WTC11 (cell line): ENCODE measurements around the gene ZNF429. TPM values are rescaled to one million over a fixed set of nuclear protein-coding genes. Genes with fewer than 3 reads are reported as not detected.

ENCODE experiments used
- ATAC-seq: fragments of 200-7000 bp; cut with Tn5 transposase; 2 replicates; pipeline ENCODE4 v1.10.0; 2021; ENCODE audit warnings: mild to moderate bottlenecking, moderate library complexity
- CTCF ChIA-PET: fragments of 300-600 bp; sonication (Branson Sonifier 250); formaldehyde crosslinking; loops from one replicate; lab custom pipeline; 2021; ENCODE audit warnings: antibody characterized with exemption; lab: Charles Lee
- POLR2A ChIA-PET: fragments of 350-600 bp; sonication (Branson Sonifier 250); formaldehyde crosslinking; loops from one replicate; lab custom pipeline; 2021; ENCODE audit warnings: antibody characterized with exemption; lab: Charles Lee
- DNase-seq: peaks from one replicate; pipeline ENCODE4 v3.0.0; 2021; ENCODE audit warnings: low spot score
- H3K27ac Mint-ChIP-seq: 2 replicates; pipeline ENCODE4 v1.8.0; 2021; ENCODE audit warnings: mixed read lengths
- H3K27me3 Mint-ChIP-seq: 2 replicates; pipeline ENCODE4 v1.8.0; 2021; ENCODE audit warnings: low read depth, mild to moderate bottlenecking, moderate library complexity, mixed read lengths
- H3K36me3 Mint-ChIP-seq: 2 replicates; pipeline ENCODE4 v1.8.0; 2021; ENCODE audit warnings: mixed read lengths
- H3K4me1 Mint-ChIP-seq: 2 replicates; pipeline ENCODE4 v1.8.0; 2022; ENCODE audit warnings: mixed read lengths
- H3K4me3 Mint-ChIP-seq: 2 replicates; pipeline ENCODE4 v1.8.0; 2021; ENCODE audit warnings: mild to moderate bottlenecking, moderate library complexity, mixed read lengths
- H3K9me3 Mint-ChIP-seq: 2 replicates; pipeline ENCODE4 v1.8.0; 2021; ENCODE audit warnings: mixed read lengths
- CBFB ChIP-seq: sonication (generic); formaldehyde crosslinking; IDR thresholded peaks from 2 replicates; pipeline ENCODE4 v1.8.1; 2022; ENCODE audit warnings: mild to moderate bottlenecking, low read depth, missing genetic modification reagents
- ESRRA ChIP-seq: sonication (generic); formaldehyde crosslinking; IDR thresholded peaks from 2 replicates; pipeline ENCODE4 v1.8.1; 2022; ENCODE audit warnings: mild to moderate bottlenecking, missing genetic modification reagents, borderline replicate concordance
- FOXK1 ChIP-seq: sonication (generic); formaldehyde crosslinking; IDR thresholded peaks from 2 replicates; pipeline ENCODE4 v1.8.0; 2022; ENCODE audit warnings: mild to moderate bottlenecking, moderate library complexity, missing genetic modification reagents
- HMGA2 ChIP-seq: fragments of 250-450 bp; sonication (Bioruptor Pico); IDR thresholded peaks from 2 replicates; pipeline ENCODE4 v1.4.0; 2021; ENCODE audit warnings: mild to moderate bottlenecking, moderate library complexity
- JAZF1 ChIP-seq: fragments of 250-450 bp; sonication (Bioruptor Pico); IDR thresholded peaks from 2 replicates; pipeline ENCODE4 v1.9.0; 2021; ENCODE audit warnings: moderate library complexity, mild to moderate bottlenecking, inconsistent platforms
- NFATC4 ChIP-seq: fragments of 250-450 bp; sonication (Bioruptor Pico); IDR thresholded peaks from 2 replicates; pipeline ENCODE4 v1.9.0; 2021; ENCODE audit warnings: mild to moderate bottlenecking
- NFYB ChIP-seq: sonication (generic); formaldehyde crosslinking; conservative IDR thresholded peaks from 2 replicates; pipeline ENCODE4 v1.8.0; 2022; ENCODE audit warnings: low read depth, missing genetic modification reagents
- NR3C1 ChIP-seq: sonication (generic); formaldehyde crosslinking; conservative IDR thresholded peaks from 2 replicates; pipeline ENCODE4 v1.8.1; 2023; ENCODE audit warnings: low read depth, mild to moderate bottlenecking, missing genetic modification reagents
- SMAD4 ChIP-seq: sonication (generic); formaldehyde crosslinking; IDR thresholded peaks from 2 replicates; pipeline ENCODE4 v1.8.0; 2022; ENCODE audit warnings: mild to moderate bottlenecking, missing genetic modification reagents
- SOX15 ChIP-seq: fragments of 250-450 bp; sonication (Bioruptor Pico); IDR thresholded peaks from 2 replicates; pipeline ENCODE4 v1.9.0; 2021; ENCODE audit warnings: mild to moderate bottlenecking
- TEAD1 ChIP-seq: sonication (generic); formaldehyde crosslinking; IDR thresholded peaks from 2 replicates; pipeline ENCODE4 v1.8.0; 2022; ENCODE audit warnings: mild to moderate bottlenecking, missing genetic modification reagents
- TP53 ChIP-seq: sonication (generic); formaldehyde crosslinking; IDR thresholded peaks from 2 replicates; pipeline ENCODE4 v1.8.1; 2023; ENCODE audit warnings: mild to moderate bottlenecking, missing genetic modification reagents
- ZNF121 ChIP-seq: sonication (generic); formaldehyde crosslinking; IDR thresholded peaks from 2 replicates; pipeline ENCODE4 v1.8.0; 2023; ENCODE audit warnings: missing genetic modification reagents
- ZNF219 ChIP-seq: sonication (generic); formaldehyde crosslinking; IDR thresholded peaks from 2 replicates; pipeline ENCODE4 v1.8.0; 2023; ENCODE audit warnings: missing genetic modification reagents, mild to moderate bottlenecking, borderline replicate concordance
- ZNF263 ChIP-seq: sonication (generic); formaldehyde crosslinking; IDR thresholded peaks from 2 replicates; pipeline ENCODE4 v1.8.1; 2022; ENCODE audit warnings: low read depth, mild to moderate bottlenecking, moderate library complexity, missing genetic modification reagents
- ZNF423 ChIP-seq: fragments of 250-450 bp; sonication (Bioruptor Pico); IDR thresholded peaks from 2 replicates; pipeline ENCODE4 v2.1.2; 2022; ENCODE audit warnings: mild to moderate bottlenecking, moderate library complexity
- total RNA-seq: library from RNA; stranded (reverse); gene quantifications from 3 replicates; pipeline ENCODE4 v1.2.3, GENCODE V29; 2021
- TF ChIP-seq, protein P1 (sequence below): sonication (generic); formaldehyde crosslinking; IDR thresholded peaks from 2 replicates; pipeline ENCODE4 v1.8.0; 2022; ENCODE audit warnings: mild to moderate bottlenecking, missing genetic modification reagents
- TF ChIP-seq, protein P2 (sequence below): sonication (generic); formaldehyde crosslinking; IDR thresholded peaks from 2 replicates; pipeline ENCODE4 v1.8.0; 2023; ENCODE audit warnings: missing genetic modification reagents, mild to moderate bottlenecking, borderline replicate concordance
- TF ChIP-seq, protein P3 (sequence below): fragments of 250-450 bp; sonication (Bioruptor Pico); IDR thresholded peaks from 2 replicates; pipeline ENCODE4 v2.1.2; 2022; ENCODE audit warnings: mild to moderate bottlenecking, moderate library complexity
- TF ChIP-seq, protein P4 (sequence below): fragments of 250-450 bp; sonication (Bioruptor Pico); IDR thresholded peaks from 2 replicates; pipeline ENCODE4 v1.9.0; 2021; ENCODE audit warnings: mild to moderate bottlenecking

The ZNF429 gene
- total RNA-seq, 1 experiment from 2014 or later = 9.2 TPM

DNA sequence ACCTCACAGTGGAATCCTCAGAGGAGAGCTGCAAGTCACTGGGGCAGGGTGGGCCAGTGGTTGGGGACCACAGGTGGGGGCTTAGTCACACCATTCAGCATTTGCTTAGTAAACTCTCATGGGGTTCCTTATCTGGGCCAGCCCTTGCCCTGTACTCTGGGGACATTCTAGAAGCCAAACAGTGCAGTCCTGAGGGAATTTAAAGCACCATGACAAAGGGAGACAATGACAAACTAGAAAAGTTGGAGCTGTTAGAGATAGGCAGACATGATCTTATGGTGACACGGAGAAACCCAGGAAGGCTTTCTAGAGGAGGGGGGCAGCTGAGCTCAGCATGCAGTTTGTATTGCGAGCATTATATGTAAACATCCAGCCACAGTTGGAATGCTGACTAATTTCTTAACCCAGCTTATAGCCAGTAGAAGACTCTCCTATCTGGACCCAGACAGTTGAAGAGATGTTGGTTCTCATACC, 87.6 kb downstream of the ZNF429 start (continued):
- TF ChIP-seq, protein P1, sequence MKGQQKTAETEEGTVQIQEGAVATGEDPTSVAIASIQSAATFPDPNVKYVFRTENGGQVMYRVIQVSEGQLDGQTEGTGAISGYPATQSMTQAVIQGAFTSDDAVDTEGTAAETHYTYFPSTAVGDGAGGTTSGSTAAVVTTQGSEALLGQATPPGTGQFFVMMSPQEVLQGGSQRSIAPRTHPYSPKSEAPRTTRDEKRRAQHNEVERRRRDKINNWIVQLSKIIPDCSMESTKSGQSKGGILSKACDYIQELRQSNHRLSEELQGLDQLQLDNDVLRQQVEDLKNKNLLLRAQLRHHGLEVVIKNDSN (CRISPR knock-in tag) = no peak
- TF ChIP-seq, protein P2, sequence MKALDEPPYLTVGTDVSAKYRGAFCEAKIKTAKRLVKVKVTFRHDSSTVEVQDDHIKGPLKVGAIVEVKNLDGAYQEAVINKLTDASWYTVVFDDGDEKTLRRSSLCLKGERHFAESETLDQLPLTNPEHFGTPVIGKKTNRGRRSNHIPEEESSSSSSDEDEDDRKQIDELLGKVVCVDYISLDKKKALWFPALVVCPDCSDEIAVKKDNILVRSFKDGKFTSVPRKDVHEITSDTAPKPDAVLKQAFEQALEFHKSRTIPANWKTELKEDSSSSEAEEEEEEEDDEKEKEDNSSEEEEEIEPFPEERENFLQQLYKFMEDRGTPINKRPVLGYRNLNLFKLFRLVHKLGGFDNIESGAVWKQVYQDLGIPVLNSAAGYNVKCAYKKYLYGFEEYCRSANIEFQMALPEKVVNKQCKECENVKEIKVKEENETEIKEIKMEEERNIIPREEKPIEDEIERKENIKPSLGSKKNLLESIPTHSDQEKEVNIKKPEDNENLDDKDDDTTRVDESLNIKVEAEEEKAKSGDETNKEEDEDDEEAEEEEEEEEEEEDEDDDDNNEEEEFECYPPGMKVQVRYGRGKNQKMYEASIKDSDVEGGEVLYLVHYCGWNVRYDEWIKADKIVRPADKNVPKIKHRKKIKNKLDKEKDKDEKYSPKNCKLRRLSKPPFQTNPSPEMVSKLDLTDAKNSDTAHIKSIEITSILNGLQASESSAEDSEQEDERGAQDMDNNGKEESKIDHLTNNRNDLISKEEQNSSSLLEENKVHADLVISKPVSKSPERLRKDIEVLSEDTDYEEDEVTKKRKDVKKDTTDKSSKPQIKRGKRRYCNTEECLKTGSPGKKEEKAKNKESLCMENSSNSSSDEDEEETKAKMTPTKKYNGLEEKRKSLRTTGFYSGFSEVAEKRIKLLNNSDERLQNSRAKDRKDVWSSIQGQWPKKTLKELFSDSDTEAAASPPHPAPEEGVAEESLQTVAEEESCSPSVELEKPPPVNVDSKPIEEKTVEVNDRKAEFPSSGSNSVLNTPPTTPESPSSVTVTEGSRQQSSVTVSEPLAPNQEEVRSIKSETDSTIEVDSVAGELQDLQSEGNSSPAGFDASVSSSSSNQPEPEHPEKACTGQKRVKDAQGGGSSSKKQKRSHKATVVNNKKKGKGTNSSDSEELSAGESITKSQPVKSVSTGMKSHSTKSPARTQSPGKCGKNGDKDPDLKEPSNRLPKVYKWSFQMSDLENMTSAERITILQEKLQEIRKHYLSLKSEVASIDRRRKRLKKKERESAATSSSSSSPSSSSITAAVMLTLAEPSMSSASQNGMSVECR (CRISPR knock-in tag) = no peak
- no peak for TF ChIP-seq ZNF423 (CRISPR knock-in tag)

DNA sequence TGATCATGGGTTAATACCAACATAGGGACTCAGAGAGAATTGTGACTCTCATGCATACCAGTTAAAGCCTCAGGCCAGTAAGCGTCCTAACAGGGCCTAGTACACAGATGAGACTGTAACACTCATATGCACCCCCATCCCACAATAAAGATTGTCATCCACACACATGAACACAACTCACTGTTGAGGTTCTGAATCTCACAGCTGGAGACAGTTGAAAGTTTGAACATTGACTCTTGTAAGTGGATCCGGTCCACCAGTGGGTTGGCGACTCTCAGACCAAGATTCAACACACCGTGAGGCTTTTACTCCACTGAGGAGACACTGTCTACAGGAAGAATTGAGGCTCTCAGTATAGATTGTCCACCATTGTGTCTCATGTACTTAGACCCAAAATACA, 88.1 kb downstream of the ZNF429 start:
- 0 out of 2 replicates have a peak, but pooled peaks cover 3% of the 10 kb centered on the region for H3K4me1 Mint-ChIP-seq

More for the DNA sequence above, 88.1 kb downstream of the ZNF429 start:
- Mint-ChIP-seq H3K27me3 (peaks cover 8% of the 10 kb centered on the region), H3K4me3 (no peak overlapping the region), H3K9me3 (peaks cover 78% of the 10 kb centered on the region), H3K27ac (no peak overlapping the region), H3K36me3 (peaks cover 38% of the 10 kb centered on the region)
- TF ChIP-seq ESRRA (CRISPR knock-in tag) (no peak), TEAD1 (no peak), TP53 (CRISPR knock-in tag) (no peak), NR3C1 (CRISPR knock-in tag) (no peak), ZNF263 (CRISPR knock-in tag) (no peak), ZNF219 (CRISPR knock-in tag) (no peak), HMGA2 (CRISPR knock-in tag) (no peak), SMAD4 (CRISPR knock-in tag) (no peak), FOXK1 (CRISPR knock-in tag) (no peak), NFYB (no peak), JAZF1 (CRISPR knock-in tag) (no peak), CBFB (no peak), SOX15 (CRISPR knock-in tag) (no peak), NFATC4 (CRISPR knock-in tag) (no peak), ZNF121 (CRISPR knock-in tag) (no peak)
- TF ChIP-seq, protein P3, sequence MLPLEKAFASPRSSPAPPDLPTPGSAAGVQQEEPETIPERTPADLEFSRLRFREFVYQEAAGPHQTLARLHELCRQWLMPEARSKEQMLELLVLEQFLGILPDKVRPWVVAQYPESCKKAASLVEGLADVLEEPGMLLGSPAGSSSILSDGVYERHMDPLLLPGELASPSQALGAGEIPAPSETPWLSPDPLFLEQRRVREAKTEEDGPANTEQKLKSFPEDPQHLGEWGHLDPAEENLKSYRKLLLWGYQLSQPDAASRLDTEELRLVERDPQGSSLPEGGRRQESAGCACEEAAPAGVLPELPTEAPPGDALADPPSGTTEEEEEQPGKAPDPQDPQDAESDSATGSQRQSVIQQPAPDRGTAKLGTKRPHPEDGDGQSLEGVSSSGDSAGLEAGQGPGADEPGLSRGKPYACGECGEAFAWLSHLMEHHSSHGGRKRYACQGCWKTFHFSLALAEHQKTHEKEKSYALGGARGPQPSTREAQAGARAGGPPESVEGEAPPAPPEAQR = no peak
- TF ChIP-seq, protein P4, sequence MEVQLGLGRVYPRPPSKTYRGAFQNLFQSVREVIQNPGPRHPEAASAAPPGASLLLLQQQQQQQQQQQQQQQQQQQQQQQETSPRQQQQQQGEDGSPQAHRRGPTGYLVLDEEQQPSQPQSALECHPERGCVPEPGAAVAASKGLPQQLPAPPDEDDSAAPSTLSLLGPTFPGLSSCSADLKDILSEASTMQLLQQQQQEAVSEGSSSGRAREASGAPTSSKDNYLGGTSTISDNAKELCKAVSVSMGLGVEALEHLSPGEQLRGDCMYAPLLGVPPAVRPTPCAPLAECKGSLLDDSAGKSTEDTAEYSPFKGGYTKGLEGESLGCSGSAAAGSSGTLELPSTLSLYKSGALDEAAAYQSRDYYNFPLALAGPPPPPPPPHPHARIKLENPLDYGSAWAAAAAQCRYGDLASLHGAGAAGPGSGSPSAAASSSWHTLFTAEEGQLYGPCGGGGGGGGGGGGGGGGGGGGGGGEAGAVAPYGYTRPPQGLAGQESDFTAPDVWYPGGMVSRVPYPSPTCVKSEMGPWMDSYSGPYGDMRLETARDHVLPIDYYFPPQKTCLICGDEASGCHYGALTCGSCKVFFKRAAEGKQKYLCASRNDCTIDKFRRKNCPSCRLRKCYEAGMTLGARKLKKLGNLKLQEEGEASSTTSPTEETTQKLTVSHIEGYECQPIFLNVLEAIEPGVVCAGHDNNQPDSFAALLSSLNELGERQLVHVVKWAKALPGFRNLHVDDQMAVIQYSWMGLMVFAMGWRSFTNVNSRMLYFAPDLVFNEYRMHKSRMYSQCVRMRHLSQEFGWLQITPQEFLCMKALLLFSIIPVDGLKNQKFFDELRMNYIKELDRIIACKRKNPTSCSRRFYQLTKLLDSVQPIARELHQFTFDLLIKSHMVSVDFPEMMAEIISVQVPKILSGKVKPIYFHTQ (CRISPR knock-in tag) = no peak
- DNase-seq (no peak), ATAC-seq (no peak)
- ChIA-PET CTCF (no interaction called here), POLR2A (no interaction called here)
